Adipocyte (in vitro differentiated cells): ENCODE results near the gene RAMP1.

ENCODE experiments used
- DNase-seq: peaks from one replicate; pipeline ENCODE4 v3.0.0-alpha.2; 2015; ENCODE audit warnings: low read depth
- H3K27me3 ChIP-seq: replicated peaks from 2 replicates; pipeline ENCODE4 v1.7.0; 2013; ENCODE audit warnings: mild to moderate bottlenecking, low read length, moderate library complexity; ENCODE audit not compliant: control insufficient read depth, insufficient read depth
- H3K36me3 ChIP-seq: 2 replicates; pipeline ENCODE4 v1.7.0; 2013; ENCODE audit warnings: low read length, mild to moderate bottlenecking, moderate library complexity; ENCODE audit not compliant: control insufficient read depth, insufficient read depth, severe bottlenecking
- H3K4me1 ChIP-seq: 2 replicates; pipeline ENCODE4 v1.7.0; 2013; ENCODE audit warnings: mild to moderate bottlenecking, low read length, moderate library complexity; ENCODE audit not compliant: control insufficient read depth, insufficient read depth
- H3K4me3 ChIP-seq: 2 replicates; pipeline ENCODE4 v1.7.0; 2013; ENCODE audit warnings: mild to moderate bottlenecking, low read length, moderate library complexity
- H3K9ac ChIP-seq: 2 replicates; pipeline ENCODE4 v1.7.0; 2013; ENCODE audit warnings: mild to moderate bottlenecking, low read length, moderate library complexity
- H3K9me3 ChIP-seq: 2 replicates; pipeline ENCODE4 v1.7.0; 2013; ENCODE audit warnings: mild to moderate bottlenecking, low read length, moderate library complexity; ENCODE audit not compliant: control insufficient read depth

RAMP1 gene

GRCh38 chr2:237859533-237860272, at the start of gene RAMP1:
Gene RAMP1 (plus strand): TSS chr2:237859623. CDS start chr2:237859676, 53 bp downstream.
- H3K27me3 ChIP-seq, result peaks cover 24% of the 10 kb centered on the region

DNA sequence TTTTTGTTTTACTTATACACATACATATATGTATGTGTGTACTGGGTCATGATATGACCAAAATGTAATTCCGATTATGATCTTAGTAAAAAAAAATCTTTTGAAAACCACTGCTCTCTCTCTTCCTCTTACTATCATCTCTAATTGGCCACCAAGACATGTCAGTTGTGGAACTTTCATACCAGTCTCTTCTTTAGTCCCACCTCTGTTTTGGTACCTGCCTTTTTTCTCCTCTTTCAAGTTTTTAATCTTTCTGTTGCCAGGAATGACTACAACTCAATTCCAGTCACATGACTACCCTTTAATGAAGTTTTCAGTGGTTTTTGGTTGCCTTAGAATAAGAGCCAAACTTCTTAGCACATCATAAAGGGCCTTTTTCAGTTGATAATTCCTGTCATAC, 43.8 kb upstream of the RAMP1 start:
- no peak overlapping the region for H3K4me3 ChIP-seq
- H3K9ac ChIP-seq, result no peak overlapping the region
- H3K9me3 ChIP-seq, result no peaks in the 10 kb centered on the region
- peaks cover 6% of the 10 kb centered on the region for H3K27me3 ChIP-seq
- H3K4me1 ChIP-seq, result peaks cover 10% of the 10 kb centered on the region
- no peaks in the 10 kb centered on the region for H3K36me3 ChIP-seq
- DNase-seq, result no peak

More at GRCh38 chr2:237859533-237860272, at the start of gene RAMP1:
- peak within 1 kb of the TSS; percentile 77 for H3K4me3 ChIP-seq
- no peaks in the 10 kb centered on the region for H3K9me3 ChIP-seq
- H3K9ac ChIP-seq, result peak within 1 kb of the TSS; percentile 38
- no peaks in the 10 kb centered on the region for H3K4me1 ChIP-seq
- peak; percentile 77 for DNase-seq
- H3K36me3 ChIP-seq, result no peaks in the 10 kb centered on the region

- no peaks in the 10 kb centered on the region for H3K9me3 ChIP-seq
- H3K4me1 ChIP-seq, result peaks cover 10% of the 10 kb centered on the region
- H3K4me3 ChIP-seq, result no peak overlapping the region
- H3K9ac ChIP-seq, result no peak overlapping the region
- H3K27me3 ChIP-seq, result no peaks in the 10 kb centered on the region
- no peak for DNase-seq
- H3K36me3 ChIP-seq, result no peaks in the 10 kb centered on the region
These were observed 42.9 kb upstream of the RAMP1 start for GRCh38 chr2:237816531-237816930.

DNA sequence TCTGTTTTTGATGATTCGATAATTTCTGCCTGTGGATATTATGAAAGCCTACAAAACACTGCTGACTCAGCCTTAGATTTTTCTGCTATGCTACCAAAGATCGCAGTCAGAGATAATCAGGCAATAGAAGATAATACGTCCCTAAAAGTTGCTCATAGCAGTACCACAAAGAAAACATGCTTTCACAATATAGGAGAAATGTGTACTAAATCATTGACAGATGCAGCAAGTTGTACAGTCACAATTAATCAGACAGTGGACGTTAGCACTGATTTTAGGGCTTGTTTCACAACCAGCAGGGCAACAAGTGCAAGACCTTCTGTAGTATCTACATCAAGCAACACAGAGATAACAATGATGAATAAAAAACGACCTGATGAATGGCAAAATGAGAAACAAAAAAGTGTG, 41.4 kb upstream of the RAMP1 start:
- Histone ChIP-seq H3K9me3 (no peaks in the 10 kb centered on the region), H3K4me1 (peaks cover 10% of the 10 kb centered on the region), H3K27me3 (no peaks in the 10 kb centered on the region), H3K9ac (no peak overlapping the region), H3K4me3 (no peak overlapping the region), H3K36me3 (no peaks in the 10 kb centered on the region)
- peak; percentile 92 for DNase-seq

GRCh38 chr2:237819231-237819630, 40.2 kb upstream of the RAMP1 start:
- H3K4me1 ChIP-seq, result peaks cover 10% of the 10 kb centered on the region
- H3K9ac ChIP-seq, result no peak overlapping the region
- H3K27me3 ChIP-seq, result no peaks in the 10 kb centered on the region
- DNase-seq, result no peak
- no peaks in the 10 kb centered on the region for H3K36me3 ChIP-seq
- no peaks in the 10 kb centered on the region for H3K9me3 ChIP-seq
- no peak overlapping the region for H3K4me3 ChIP-seq

GRCh38 chr2:237820421-237820820, 39.0 kb upstream of the RAMP1 start:
- Histone ChIP-seq H3K36me3 (no peaks in the 10 kb centered on the region), H3K9me3 (no peaks in the 10 kb centered on the region), H3K4me3 (no peak overlapping the region), H3K4me1 (peaks cover 10% of the 10 kb centered on the region), H3K27me3 (no peaks in the 10 kb centered on the region), H3K9ac (no peak overlapping the region)
- no peak for DNase-seq

- H3K9me3 ChIP-seq, result no peaks in the 10 kb centered on the region
- H3K4me1 ChIP-seq, result peaks cover under 1% of the 10 kb centered on the region
- no peak overlapping the region for H3K9ac ChIP-seq
- H3K4me3 ChIP-seq, result no peak overlapping the region
- H3K27me3 ChIP-seq, result no peaks in the 10 kb centered on the region
- no peaks in the 10 kb centered on the region for H3K36me3 ChIP-seq
- no peak for DNase-seq
These were observed 35.9 kb upstream of the RAMP1 start for GRCh38 chr2:237823544-237823943.

- Histone ChIP-seq H3K9ac (no peak overlapping the region), H3K4me3 (no peak overlapping the region), H3K4me1 (no peaks in the 10 kb centered on the region), H3K27me3 (no peaks in the 10 kb centered on the region), H3K36me3 (no peaks in the 10 kb centered on the region), H3K9me3 (no peaks in the 10 kb centered on the region)
- DNase-seq, result no peak
These were observed 35.3 kb upstream of the RAMP1 start for GRCh38 chr2:237824085-237824484.

- no peak for DNase-seq
- Histone ChIP-seq H3K27me3 (no peaks in the 10 kb centered on the region), H3K4me3 (no peak overlapping the region), H3K9ac (no peak overlapping the region), H3K9me3 (no peaks in the 10 kb centered on the region), H3K4me1 (no peaks in the 10 kb centered on the region), H3K36me3 (no peaks in the 10 kb centered on the region)
These were observed 31.9 kb upstream of the RAMP1 start for GRCh38 chr2:237827421-237827987.

DNA sequence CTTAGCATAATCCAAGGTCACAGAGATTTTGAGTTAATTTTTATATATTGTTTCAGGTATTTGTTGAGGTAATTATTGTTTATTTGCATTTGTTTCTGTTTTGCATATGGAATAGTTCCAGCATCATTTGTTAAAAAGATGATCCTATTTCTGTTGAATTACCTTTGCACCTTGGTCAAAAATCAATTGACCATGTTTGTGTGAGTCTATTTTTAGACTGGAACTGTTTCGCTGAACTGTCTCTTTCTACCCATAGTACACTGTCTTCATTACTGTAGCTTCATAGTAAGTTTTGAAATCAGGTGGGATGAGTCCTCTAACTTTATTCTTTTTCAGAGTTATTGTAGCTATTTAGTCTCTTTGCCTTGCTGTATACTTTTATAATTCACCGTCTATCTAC, 28.9 kb upstream of the RAMP1 start:
- no peak for DNase-seq
- H3K9ac ChIP-seq, result no peak overlapping the region
- H3K36me3 ChIP-seq, result no peaks in the 10 kb centered on the region
- H3K4me3 ChIP-seq, result no peak overlapping the region
- no peaks in the 10 kb centered on the region for H3K27me3 ChIP-seq
- no peaks in the 10 kb centered on the region for H3K9me3 ChIP-seq
- H3K4me1 ChIP-seq, result no peaks in the 10 kb centered on the region

DNA sequence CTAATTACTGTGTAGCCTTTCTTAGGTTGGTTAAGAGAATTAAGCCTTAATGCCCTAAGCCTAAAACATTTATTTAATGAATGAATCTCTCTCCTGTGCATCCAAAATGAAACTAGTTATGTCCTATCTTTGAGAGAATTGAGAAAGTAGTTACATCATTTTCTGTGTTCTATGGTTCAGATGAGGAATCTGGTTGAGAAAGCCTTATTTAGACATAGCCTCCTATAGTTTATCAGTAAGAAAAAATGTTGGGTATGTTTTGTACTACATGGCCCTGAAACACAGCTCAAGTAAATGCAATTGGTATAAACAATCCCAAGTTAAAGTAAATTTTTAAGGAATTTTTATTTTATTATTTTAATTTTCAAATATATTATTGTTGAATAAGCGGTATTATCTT, 25.9 kb upstream of the RAMP1 start:
- Histone ChIP-seq H3K27me3 (no peaks in the 10 kb centered on the region), H3K4me1 (no peaks in the 10 kb centered on the region), H3K4me3 (no peak overlapping the region), H3K9ac (no peak overlapping the region), H3K9me3 (no peaks in the 10 kb centered on the region), H3K36me3 (no peaks in the 10 kb centered on the region)
- peak; percentile 77 for DNase-seq
